LNCAP (cell line): Measurements from ENCODE around the gene PRELID1.

ENCODE experiments used
- TF ChIP-seq, protein P1 (sequence below): fragments of 450-650 bp; IDR thresholded peaks from 2 replicates; pipeline ENCODE4 v1.5.1; 2017; ENCODE audit warnings: mild to moderate bottlenecking

Gene PRELID1

DNA sequence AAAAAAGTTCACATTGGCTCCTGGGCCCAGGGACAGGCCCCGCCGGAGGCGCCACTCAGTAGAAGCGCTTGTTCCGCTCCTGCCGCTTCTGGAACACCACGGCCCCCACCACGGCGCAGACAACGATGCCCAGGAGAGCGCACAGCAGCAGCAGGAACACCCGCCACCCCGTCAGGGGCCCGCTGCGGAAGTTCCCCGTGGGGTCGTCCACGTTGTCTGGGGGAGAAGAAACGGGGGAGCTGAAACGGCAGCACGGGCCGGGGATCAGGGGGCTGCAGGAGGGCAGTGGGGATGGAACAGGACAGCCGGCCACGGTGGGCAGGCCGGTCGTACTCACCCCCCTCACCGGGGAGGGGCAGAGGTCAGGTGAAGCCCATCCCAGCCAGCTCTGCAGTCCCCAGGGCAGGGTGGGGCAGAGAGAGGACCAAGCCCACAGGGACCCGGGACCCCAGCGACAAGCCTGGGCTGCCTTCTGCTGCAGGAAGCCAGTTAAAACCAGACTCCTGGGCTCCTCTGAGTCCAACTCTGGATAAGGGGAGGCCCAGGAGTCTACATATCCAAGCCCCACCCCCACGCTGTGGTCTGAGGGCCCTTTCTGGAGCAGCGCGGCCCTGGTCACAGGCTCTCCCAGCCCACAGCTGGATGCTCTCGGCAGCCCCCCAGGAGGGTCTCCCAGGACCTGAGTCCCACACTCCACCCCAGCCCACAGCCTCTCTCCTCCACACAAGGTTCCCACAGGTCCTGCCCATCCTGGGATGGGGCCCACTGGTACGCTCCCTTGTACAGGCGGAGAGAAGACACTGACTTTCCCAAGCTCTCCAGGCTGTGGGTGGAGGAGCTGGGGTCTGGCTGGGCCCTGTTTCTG, 28.7 kb downstream of the PRELID1 start:
- TF ChIP-seq, protein P1, sequence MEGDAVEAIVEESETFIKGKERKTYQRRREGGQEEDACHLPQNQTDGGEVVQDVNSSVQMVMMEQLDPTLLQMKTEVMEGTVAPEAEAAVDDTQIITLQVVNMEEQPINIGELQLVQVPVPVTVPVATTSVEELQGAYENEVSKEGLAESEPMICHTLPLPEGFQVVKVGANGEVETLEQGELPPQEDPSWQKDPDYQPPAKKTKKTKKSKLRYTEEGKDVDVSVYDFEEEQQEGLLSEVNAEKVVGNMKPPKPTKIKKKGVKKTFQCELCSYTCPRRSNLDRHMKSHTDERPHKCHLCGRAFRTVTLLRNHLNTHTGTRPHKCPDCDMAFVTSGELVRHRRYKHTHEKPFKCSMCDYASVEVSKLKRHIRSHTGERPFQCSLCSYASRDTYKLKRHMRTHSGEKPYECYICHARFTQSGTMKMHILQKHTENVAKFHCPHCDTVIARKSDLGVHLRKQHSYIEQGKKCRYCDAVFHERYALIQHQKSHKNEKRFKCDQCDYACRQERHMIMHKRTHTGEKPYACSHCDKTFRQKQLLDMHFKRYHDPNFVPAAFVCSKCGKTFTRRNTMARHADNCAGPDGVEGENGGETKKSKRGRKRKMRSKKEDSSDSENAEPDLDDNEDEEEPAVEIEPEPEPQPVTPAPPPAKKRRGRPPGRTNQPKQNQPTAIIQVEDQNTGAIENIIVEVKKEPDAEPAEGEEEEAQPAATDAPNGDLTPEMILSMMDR = no peak

DNA sequence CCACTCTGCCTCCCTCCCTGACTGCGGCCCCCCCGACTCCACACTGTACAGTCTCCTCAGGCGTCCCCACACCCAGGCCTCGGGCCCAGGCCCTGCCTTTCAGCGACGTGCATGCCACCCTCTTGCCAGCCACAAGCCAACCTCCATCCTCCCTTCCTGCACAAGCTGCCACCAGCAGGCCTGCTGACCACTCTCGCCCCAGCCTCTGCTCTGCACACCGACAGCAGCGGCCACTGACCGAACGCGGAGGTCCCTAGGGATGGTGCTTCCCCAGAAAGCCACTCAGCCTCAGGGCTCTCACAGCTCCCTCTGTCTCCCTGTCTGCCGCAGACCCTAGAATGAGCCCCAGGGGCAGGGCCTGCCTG, 29.3 kb downstream of the PRELID1 start:
- TF ChIP-seq, protein P1 = no peak

DNA sequence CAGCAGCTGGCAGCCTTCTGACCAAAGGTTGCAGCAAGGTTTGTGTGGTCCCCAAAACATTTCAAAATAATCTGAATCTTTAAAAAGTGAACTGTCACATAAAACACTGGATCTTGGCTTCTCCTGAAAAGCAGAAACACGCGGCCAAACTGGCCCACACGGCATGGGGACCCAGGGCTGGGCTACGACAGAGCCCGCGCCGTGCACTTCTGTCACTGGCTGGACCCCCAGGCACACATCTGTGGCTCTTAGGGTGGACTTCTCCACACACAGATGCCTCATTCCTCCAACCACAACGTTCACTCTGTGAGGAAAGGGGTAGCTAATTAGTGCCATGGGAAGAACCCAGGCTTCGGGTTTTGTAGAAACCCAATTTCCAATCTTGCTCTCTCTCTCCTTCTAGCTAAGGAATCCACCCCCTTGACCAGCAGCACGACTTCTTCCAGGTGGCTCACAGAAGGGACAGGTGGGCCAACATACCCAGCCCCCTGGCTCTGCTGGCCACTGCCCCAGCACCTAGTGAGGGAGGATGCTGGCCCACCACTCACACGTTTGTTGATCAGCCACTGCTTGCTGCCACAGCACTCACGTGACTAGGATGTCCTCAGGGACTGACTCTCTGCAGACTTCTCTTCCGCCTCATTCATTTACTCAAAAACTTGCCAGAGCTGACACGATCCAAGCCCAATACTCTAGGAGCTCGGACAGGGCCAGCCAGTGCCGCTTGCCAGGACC, 30.0 kb downstream of the PRELID1 start:
- TF ChIP-seq, protein P1 = no peak

DNA sequence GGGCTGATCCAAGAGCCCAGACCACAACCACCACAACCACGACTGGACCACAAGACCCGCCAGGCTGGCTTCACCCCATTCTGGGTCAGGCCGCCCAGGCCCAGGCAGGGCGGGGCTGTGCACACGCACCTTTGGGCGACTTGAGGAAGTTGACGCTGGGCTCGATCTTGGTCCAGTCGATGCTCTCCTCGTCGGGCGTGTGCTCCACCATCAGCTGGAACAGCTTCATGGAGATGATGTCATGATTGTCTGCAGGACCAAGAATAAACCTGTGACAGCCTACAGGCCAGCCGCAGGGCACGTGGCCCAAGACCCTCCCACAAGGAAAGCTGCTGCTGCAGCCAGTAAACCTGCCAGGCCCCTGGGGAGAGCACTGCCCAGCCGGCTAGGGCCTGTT, 30.6 kb downstream of the PRELID1 start:
- TF ChIP-seq, protein P1 = no peak

DNA sequence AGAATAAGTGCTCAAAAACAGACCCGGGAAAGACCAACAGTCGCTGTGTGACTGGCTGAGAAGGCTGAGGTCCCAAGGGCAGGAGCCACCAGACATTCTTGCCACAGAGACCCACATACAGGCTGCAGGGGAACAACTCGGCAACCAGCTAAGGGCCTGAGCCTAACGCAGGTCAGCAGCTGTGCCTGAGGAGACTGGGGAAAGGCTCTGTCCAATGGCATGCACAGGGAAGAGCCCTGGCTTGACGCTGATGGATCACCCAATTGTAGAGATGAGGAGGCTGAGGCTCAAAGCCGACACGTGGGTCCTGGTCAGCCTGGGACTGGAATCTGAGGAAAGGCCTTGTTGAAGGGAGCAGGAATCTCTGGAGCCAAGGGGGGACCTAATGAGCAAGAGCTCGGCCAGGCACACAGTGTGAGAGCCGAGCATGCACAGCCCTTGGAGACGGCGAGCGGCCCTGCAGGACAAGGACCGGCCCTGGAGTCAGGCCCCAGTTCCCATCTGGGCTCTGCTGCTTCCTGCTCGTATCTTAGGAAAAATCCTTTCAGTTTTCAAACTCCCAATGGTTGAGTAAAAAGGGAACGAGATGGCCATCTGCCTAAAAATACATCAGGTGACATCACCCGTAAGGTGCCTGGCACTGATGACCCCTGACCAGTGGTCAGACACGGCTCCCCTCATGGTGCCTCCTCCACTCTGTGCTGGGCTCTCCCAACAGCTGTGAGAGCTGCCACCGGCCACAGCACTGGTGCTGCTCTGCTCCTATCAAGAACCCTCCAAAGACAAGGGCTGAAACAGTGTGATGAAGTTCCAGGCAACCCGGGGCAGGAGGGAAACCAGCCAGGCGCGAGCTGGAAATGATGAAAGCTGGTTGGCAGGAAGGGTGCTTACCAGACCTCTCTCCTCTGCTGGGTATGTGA, 31.4 kb downstream of the PRELID1 start:
- TF ChIP-seq, protein P1 = no peak

DNA sequence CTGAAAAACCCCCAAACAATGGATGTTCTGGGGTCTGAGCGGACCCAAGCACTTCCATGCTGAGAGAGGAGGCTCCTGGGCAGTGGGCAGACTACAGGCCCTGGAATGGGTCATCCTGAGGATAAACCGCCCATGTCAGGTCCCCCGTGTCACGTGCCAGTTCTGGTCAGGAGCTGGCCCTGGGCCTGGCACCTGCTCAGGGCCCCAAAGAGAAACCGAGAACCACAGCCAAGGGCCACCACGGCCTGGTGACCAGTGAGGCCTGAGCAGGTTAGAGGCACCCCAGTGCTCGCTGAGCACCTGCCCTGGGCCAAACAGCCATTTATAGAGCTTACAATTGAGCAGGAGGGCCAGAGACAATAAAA, 32.1 kb downstream of the PRELID1 start:
- TF ChIP-seq, protein P1 = no peak

DNA sequence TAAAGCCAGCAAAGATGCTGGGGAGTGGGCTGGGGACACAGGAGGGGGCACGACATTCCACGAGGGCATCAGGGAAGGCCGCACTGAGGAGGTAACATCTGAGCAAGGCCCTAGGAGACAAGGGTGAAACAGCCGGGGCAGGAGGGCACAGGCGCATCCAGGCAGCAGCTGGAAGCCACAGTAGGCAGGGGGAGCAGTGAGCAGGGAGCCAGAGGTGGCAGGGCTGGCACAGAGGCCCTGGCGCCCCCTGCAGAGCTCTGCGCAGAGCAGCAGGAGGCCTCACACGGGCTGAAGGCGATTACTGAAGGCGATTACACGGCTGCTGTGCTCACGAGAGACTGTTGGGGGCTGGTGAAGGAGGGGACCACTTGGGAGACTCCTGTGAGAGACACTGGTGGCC, 32.5 kb downstream of the PRELID1 start:
- TF ChIP-seq, protein P1 = no peak; the same call in 1 of the 2 replicates
